ENCODE measurements around the gene CBFB.
A peak's percentile ranks its signal among the peaks of the same experiment; 100 is the strongest.
"Not testable (repeated sequence)": the region's sequence is repeated elsewhere in the genome, so short reads cannot be mapped to it uniquely, and the experiment has no call there.

Gene CBFB

DNA sequence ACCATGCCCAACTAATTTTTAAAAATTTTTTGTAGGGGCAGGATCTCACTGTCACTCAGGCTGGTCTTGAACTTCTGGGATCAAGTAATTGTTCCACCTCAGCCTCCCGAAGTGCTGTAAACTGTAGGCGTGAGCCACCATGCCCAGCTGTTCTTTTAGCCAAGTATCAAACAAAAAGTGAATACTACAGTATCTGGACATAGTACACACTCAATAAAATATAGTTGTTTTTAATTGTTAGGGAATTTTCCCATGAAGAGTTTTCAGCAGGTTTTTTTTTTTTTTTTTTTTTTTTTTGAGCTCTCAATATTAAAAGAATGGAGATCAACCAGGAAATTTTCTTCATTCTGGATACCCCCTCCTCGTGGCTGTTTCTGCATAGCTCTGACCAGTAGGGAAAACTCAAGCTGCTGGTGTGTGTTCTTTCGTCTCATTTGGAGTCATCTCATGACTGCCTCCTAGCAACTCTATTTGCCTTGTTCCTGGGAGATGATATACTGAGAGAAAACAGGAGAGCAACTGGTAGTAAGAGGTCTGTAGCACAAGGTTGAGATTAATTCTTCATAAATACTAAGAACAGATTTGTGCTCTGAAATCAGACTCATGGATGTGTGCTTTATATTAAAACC lies 64.3 kb downstream of the CBFB start:
- no peak for DNase-seq (ENCODE audit: low read depth in 2 of 2)

- no peak for DNase-seq (ENCODE audit: low read depth in 2 of 2)
These were observed 69.7 kb downstream of the CBFB start for GRCh38 chr16:67098599-67098998.

DNA sequence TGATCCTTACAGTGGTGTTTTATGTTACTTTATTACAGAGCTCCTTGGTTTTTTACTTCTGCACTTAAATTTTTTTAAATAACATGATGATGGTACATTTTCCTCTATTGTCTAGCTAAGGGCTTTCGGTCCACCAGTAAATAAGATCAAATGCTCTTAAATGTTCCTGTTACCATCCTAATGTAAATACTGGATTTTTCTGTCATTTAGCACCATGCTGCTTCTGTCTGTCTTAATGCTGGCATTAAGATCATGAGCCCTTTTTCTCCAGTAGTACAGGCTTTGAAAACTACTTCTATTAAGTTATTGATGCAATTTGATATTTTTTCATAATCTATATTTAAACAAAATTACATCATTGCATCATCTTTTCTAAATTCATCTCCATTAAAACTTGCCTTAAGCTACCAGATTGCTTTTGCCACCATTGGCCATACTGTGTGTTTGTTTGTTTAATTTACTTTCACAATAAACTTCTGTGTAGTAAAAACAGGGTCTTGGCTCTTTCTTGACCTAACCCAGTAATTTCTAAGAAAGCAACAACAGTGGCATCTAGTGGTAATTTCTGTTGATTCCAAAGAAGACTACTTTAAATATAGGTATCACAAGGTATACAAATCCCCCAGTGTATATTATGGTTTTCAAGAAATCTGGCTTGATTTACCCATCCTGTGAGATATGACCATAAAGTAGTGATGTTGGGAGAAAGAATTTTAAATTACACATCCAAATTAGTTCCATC lies 71.8 kb downstream of the CBFB start:
- DNase-seq (ENCODE audit: low read depth in 2 of 2) = no peak

DNA sequence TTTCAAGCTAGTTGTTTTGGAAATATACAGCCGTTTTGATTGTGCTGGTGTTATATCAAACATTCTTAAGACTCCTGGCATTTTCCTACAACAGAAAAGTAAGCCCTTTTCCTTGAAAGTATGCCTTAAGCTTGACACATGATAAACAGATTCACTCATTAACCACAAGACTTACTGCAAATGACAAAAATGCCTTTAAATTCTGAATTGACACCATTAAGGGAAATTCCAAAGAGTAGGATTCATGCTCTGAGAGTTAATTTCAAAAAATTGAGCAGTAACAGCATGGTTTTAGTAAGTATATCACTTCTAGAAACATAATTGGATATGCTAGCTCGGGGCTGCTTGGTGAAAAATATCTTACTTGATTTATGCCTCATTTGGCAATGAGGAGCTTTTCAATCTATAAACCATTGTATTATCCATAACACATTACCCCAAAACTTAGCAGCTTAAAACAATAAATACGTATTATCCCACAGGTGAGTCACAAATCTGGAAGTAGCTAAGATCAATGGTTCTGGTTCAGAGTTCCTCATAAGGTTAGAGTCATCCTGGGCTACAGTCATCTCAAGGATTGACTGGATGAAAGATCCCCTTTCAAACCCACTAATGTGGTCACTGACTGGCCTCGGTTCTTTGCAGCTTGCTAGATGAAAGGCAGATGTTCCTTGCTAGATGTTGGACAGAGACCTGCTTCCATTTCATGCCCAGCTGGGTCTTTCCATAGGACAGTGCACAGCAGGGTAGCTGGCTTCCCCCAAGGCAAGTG lies 72.5 kb downstream of the CBFB start:
- DNase-seq (ENCODE audit: low read depth in 2 of 2) = peak in 1 of 2 donors; percentile 11

DNA sequence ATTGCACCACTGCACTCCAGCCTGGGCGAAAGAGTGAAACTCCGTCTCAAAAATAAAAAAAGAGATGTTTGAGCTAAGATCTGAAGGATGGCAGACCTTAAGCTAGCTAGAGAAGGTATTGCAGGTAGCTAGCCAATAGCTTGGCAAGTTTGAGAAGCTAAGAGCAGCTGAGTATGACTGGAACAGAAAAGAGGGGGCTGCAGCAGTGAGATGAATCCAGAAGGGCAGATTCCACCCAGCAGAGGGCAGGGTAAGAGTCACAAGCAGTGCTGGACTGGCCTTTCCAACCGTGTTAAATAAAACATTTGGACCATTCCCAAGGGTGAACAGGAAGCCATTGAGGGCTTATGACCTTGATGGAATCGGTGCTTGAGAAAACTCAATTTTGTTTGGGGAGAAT lies 75.1 kb downstream of the CBFB start:
- DNase-seq (ENCODE audit: low read depth in 2 of 2) = no peak

GRCh38 chr16:67104845-67105244 lies 75.9 kb downstream of the CBFB start:
- no peak for DNase-seq (ENCODE audit: low read depth in 2 of 2)

GRCh38 chr16:67105246-67105645 lies 76.3 kb downstream of the CBFB start:
- DNase-seq (ENCODE audit: low read depth in 2 of 2) = no peak

DNA sequence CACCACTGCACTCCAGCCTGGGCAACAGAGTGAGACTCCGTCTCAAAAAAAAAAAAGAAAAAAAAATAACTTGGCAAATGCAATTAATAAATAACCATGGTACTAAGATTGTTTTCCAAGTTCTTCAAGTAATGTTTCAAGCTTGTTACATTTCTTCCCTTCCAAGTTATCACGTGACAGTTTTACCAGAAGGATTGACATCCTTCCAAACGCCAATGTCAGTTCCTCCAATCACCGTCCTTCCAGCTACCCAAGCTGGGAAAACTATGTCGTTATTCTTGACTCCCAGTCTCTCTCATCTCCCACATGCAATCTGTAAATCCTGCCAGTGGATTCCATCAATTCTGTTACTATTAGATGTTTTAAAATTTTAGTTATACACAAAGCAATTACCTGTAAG lies 76.9 kb downstream of the CBFB start:
- DNase-seq (ENCODE audit: low read depth in 2 of 2) = no peak

GRCh38 chr16:67108489-67108888 lies 79.5 kb downstream of the CBFB start:
- no peak for DNase-seq (ENCODE audit: low read depth in 2 of 2)

- DNase-seq (ENCODE audit: low read depth in 2 of 2) = no peak
These were observed 80.0 kb downstream of the CBFB start for GRCh38 chr16:67108931-67109406.

DNA sequence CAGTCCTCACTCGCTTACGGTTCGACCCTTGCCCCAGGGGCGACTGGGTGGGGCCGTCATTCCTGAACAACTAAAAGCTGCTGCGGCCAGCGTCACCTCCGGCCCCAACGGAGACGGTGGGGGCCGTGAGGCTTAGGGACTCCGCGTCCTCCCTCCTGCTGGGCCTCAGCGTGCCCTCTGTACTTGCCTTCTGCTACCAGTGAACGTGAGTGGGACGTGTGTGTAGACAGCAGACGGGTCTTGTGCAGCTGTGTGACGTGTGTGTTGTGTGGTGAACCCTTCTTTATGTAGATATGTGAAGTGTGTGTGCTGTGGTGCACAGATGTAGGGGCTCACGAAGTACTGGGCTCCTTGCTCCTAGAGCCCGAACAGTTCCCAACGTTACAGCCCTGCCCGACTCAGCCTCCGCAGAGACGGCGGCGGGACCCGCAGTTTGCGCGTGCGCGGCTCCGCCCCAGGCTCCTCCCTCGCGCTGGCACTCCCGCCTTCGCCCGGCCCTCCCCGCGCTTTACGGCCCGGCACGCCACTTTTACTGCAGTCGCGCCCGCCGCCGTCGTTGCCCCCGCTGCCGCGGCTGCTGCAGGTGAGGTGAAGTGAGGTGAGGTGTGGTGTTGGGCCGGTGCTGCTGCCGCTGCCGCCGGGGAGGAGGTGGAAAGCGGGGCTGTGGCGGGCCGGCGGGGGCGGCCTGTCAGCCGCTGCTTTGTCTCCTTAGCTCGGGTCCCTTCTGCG lies 80.6 kb downstream of the CBFB start, which contains the start of gene PHAF1:
TSS of gene PHAF1 (plus strand) at position 535 of the 729 bp plus-strand sequence. CDS start 235 bp downstream, outside the sequence.
- peak; percentile 87 to 95 for DNase-seq (ENCODE audit: low read depth in 2 of 2)

DNA sequence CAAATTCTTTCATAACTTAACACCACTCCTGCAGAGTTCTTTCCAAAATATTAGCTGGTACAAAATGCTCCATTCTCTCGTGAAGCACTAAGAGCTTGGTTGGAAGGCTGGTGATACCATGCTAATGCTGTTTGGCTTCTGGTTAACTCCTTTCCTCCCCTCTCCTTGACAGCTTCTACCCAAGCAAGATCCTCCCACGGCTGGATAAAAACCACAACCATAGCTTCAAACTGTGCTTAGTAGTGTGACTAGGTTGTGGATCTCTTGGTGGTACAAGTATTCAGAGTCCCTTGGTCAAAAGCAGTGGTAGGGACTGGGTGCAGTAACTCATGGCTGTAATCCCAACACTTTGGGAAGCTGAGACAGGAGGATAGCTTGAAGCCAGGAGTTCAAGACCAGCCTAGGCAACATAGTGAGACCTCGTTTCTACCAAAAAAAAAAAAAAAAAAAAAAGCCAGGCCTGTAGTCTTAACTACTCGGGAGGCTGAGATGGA lies 83.0 kb downstream of the CBFB start:
- DNase-seq (ENCODE audit: low read depth in 2 of 2) = no peak

- no peak for DNase-seq (ENCODE audit: low read depth in 2 of 2)
These were observed 83.8 kb downstream of the CBFB start for GRCh38 chr16:67112591-67113399.

DNA sequence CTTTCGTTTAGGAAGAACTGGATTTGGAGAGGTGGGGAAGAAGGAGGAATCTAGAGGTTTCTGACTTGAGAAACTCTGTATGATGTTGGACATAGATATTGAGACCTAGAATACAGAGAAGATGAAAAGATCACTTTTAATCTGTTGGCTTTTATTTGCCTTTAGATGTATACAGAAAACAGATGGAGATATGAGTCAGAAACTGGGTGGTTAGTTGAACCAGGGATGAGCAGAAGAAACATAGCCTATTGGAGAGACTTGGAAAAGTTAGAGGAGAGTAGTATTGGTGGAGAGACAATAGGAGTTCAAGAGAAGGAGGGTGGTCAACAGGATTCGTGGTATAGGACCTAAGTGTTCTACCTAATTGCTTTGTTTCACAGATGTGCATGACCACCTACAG lies 85.8 kb downstream of the CBFB start:
- no peak for DNase-seq (ENCODE audit: low read depth in 2 of 2)

DNA sequence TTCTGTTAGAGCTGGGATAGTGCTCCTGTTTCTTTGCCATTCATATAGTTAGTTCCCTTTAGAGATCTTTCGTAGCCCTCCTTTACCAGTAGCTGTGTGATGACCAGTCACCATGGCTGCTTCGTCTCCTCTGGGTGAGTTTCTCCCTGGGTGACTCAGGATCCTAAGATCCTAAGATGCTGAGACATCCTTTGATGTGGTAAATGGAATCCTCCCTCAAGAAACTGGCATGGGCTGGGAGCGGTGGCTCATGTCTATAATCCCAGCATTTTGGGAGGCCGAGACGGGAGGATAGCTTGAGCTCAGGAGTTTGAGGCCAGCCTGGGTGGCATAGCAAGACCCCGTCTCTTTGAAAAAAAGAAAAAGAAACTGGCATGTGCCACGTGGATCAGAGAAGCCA lies 86.7 kb downstream of the CBFB start:
- DNase-seq (ENCODE audit: low read depth in 2 of 2) = no peak

DNA sequence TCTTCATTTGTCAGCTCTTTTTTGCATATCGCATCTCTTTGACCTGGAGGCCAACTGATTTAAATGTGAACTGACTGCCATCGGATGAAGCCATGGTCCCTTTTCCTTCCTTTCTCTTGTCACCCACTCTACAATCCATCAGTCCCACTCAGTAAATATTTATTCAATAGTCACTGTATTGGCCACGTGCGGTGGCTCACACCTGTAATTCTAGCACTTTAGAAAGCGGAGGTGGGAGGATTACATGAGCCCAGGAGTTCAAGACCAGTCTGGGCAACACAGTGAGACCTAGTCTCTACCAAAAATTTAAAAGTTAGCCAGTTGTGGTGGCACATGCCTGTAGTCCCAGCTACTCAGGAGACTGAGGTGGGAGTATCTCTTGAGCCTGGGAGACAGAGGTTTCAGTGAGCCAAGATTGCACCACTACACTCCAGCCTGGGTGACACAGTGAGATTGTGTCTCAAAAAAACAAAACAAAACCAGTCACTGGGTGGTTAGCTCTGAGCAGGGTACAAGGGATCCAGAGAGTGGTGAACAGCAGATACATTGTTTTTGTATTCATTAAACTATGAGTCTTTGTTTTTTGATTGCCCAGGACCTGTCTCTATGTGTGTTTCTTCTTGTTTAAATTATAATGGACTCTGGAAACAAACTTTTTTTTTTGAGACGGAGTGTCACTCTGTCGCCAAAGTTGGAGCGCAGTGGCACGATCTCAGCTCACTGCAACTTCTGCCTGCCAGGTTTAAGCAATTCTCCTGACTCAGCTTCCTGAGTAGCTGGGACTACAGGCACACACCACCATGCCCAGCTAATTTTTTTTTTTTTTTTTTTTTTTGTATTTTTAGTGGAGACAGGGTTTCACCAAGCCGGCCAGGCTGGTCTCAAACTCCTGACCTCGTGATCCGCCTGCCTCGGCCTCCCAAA lies 87.7 kb downstream of the CBFB start:
- DNase-seq (ENCODE audit: low read depth in 2 of 2) = no peak

GRCh38 chr16:67117716-67118115 lies 88.8 kb downstream of the CBFB start:
- no peak for DNase-seq (ENCODE audit: low read depth in 2 of 2)

DNA sequence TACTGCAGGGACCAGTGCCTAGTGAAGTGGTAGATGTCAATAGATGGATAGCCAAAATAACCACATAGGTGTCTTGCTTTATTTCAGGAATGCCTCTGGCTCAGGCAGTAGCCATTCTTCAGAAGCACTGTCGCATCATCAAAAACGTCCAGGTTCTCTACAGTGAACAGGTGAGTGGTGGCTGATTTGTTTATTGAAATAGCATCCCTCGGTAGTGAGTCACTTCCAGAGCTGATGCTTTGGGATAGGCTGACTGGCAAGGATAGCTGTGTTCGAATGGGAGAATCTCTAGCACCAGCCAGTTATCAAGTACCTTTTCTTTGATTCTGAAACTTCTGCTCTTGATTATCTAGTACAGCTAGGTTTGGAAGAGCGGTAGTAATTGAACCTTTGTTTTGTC lies 91.1 kb downstream of the CBFB start:
- no peak for DNase-seq (ENCODE audit: low read depth in 2 of 2)

DNA sequence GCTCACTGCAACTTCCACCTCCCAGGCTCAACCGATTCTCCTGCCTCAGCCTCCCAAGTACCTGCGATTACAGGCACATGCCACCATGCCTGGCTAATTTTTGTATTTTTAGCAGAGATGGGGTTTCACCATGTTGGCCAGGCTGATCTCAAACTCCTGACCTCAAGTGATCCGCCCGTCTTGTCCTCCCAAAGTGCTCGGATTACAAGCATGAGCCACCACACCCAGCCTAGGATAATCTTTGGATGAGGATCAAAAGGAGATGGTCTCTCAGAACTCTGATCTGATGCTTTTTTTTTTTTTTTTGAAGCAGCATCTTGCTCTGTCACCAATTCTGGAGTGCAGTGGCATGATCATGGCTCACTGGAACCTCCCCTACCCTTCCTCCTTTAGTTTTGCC lies 93.8 kb downstream of the CBFB start:
- not testable (repeated sequence) for DNase-seq (ENCODE audit: low read depth in 2 of 2)

DNA sequence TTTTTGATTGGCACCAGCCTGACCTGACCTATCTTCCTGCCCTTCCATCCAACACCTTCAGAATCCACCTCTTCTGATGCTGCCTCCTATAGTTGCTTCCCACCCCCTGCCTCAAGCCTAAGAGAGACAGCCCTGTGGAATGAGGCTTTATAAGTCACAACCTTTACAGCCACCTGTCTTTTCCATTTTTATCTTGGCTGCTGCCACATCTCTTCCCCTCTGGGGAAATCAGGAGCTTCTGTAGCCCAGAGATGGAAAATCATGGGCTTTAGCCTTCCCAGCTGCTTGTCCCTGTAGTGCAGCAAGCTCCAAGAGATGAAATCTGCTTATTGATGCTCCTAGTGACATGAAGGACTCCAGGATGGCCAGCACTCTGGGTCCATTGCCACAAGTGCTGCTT lies 99.5 kb downstream of the CBFB start:
- no peak for DNase-seq (ENCODE audit: low read depth in 2 of 2)

Data from stimulated activated CD4-positive, alpha-beta T cell treated with anti-CD3 and anti-CD28 coated beads, Interleukin-15, amount 100 ng/mL, for 48 hours (primary cell).